T-helper 2 cell treated with Interferon-gamma antibody and Interleukin-4, amounts not matched to agents 5 μg/mL and 100 μg/mL, for 36 hours (primary cell): ENCODE measurements around the gene SLC22A15.
"Not testable (repeated sequence)": the region's sequence is repeated elsewhere in the genome, so short reads cannot be mapped to it uniquely, and the experiment has no call there.

Source experiments
- DNase-seq: peaks from one replicate; pipeline ENCODE4 v3.0.0; 2021; ENCODE audit warnings: low spot score
- H3K27ac Mint-ChIP-seq: one replicate; pipeline ENCODE4 v1.8.0; 2021; ENCODE audit warnings: mild to moderate bottlenecking, mixed read lengths
- H3K27me3 Mint-ChIP-seq: one replicate; pipeline ENCODE4 v1.8.0; 2021; ENCODE audit warnings: low read depth, mixed read lengths
- H3K36me3 Mint-ChIP-seq: one replicate; pipeline ENCODE4 v1.8.0; 2021; ENCODE audit warnings: low read depth, mixed read lengths
- H3K4me1 Mint-ChIP-seq: one replicate; pipeline ENCODE4 v1.8.0; 2021; ENCODE audit warnings: low read depth, mixed read lengths
- H3K4me3 Mint-ChIP-seq: one replicate; pipeline ENCODE4 v1.8.0; 2022; ENCODE audit warnings: mild to moderate bottlenecking, moderate library complexity, mixed read lengths
- H3K9me3 Mint-ChIP-seq: one replicate; pipeline ENCODE4 v1.8.0; 2021; ENCODE audit warnings: mixed read lengths

Gene SLC22A15

GRCh38 chr1:115976062-115976920, at the start of gene SLC22A15:
SLC22A15 (plus strand) TSS chr1:115976513; CDS start chr1:115976628, 115 bp downstream.
- peak; percentile 21 for DNase-seq
- Mint-ChIP-seq H3K27me3 (peaks cover 68% of the 10 kb centered on the region), H3K9me3 (no peaks in the 10 kb centered on the region), H3K27ac (peak within 1 kb of the TSS; percentile 69), H3K4me3 (peak within 1 kb of the TSS; percentile 91), H3K4me1 (peaks cover 7% of the 10 kb centered on the region), H3K36me3 (no peaks in the 10 kb centered on the region)

GRCh38 chr1:115927971-115928370, 48.3 kb upstream of the SLC22A15 start:
- Mint-ChIP-seq H3K27ac (no peak overlapping the region), H3K9me3 (no peaks in the 10 kb centered on the region), H3K36me3 (no peaks in the 10 kb centered on the region), H3K4me1 (peaks cover 2% of the 10 kb centered on the region), H3K27me3 (no peaks in the 10 kb centered on the region), H3K4me3 (no peak overlapping the region)
- no peak for DNase-seq

- no peak overlapping the region for H3K4me3 Mint-ChIP-seq
These were observed 46.4 kb upstream of the SLC22A15 start for GRCh38 chr1:115929881-115930280.

GRCh38 chr1:115933625-115934024, 42.7 kb upstream of the SLC22A15 start:
- Mint-ChIP-seq H3K4me3 (no peak overlapping the region), H3K27ac (no peak overlapping the region), H3K4me1 (no peaks in the 10 kb centered on the region), H3K9me3 (no peaks in the 10 kb centered on the region), H3K27me3 (peaks cover 4% of the 10 kb centered on the region), H3K36me3 (no peaks in the 10 kb centered on the region)
- no peak for DNase-seq

More at GRCh38 chr1:115929881-115930280, 46.4 kb upstream of the SLC22A15 start:
- no peaks in the 10 kb centered on the region for H3K9me3 Mint-ChIP-seq
- peaks cover 2% of the 10 kb centered on the region for H3K27me3 Mint-ChIP-seq
- no peaks in the 10 kb centered on the region for H3K36me3 Mint-ChIP-seq
- H3K4me1 Mint-ChIP-seq = no peaks in the 10 kb centered on the region
- DNase-seq = no peak
- no peak overlapping the region for H3K27ac Mint-ChIP-seq

- Mint-ChIP-seq H3K27me3 (peaks cover 7% of the 10 kb centered on the region), H3K36me3 (no peaks in the 10 kb centered on the region), H3K4me3 (no peak overlapping the region), H3K4me1 (no peaks in the 10 kb centered on the region), H3K9me3 (no peaks in the 10 kb centered on the region), H3K27ac (no peak overlapping the region)
- no peak for DNase-seq
These were observed 36.9 kb upstream of the SLC22A15 start for GRCh38 chr1:115939455-115939854.

- no peaks in the 10 kb centered on the region for H3K4me1 Mint-ChIP-seq
- no peak overlapping the region for H3K27ac Mint-ChIP-seq
- H3K9me3 Mint-ChIP-seq = no peaks in the 10 kb centered on the region
- DNase-seq = no peak
- no peak overlapping the region for H3K4me3 Mint-ChIP-seq
- H3K27me3 Mint-ChIP-seq = peaks cover 17% of the 10 kb centered on the region
- H3K36me3 Mint-ChIP-seq = no peaks in the 10 kb centered on the region
These were observed 30.2 kb upstream of the SLC22A15 start for GRCh38 chr1:115946116-115946515.

GRCh38 chr1:115949156-115949555, 27.2 kb upstream of the SLC22A15 start:
- peaks cover 17% of the 10 kb centered on the region for H3K27me3 Mint-ChIP-seq
- no peak overlapping the region for H3K4me3 Mint-ChIP-seq
- H3K9me3 Mint-ChIP-seq = no peaks in the 10 kb centered on the region
- peaks cover 2% of the 10 kb centered on the region for H3K4me1 Mint-ChIP-seq
- H3K36me3 Mint-ChIP-seq = no peaks in the 10 kb centered on the region
- H3K27ac Mint-ChIP-seq = no peak overlapping the region
- no peak for DNase-seq

- no peaks in the 10 kb centered on the region for H3K36me3 Mint-ChIP-seq
- DNase-seq = no peak
- H3K27ac Mint-ChIP-seq = no peak overlapping the region
- no peaks in the 10 kb centered on the region for H3K9me3 Mint-ChIP-seq
- H3K4me1 Mint-ChIP-seq = peaks cover 2% of the 10 kb centered on the region
- H3K4me3 Mint-ChIP-seq = no peak overlapping the region
- peaks cover 21% of the 10 kb centered on the region for H3K27me3 Mint-ChIP-seq
These were observed 24.8 kb upstream of the SLC22A15 start for GRCh38 chr1:115951560-115951959.

- no peak overlapping the region for H3K27ac Mint-ChIP-seq
- peaks cover 22% of the 10 kb centered on the region for H3K27me3 Mint-ChIP-seq
- H3K4me3 Mint-ChIP-seq = no peak overlapping the region
- H3K9me3 Mint-ChIP-seq = no peaks in the 10 kb centered on the region
- peaks cover 2% of the 10 kb centered on the region for H3K4me1 Mint-ChIP-seq
- no peak for DNase-seq
- no peaks in the 10 kb centered on the region for H3K36me3 Mint-ChIP-seq
These were observed 23.8 kb upstream of the SLC22A15 start for GRCh38 chr1:115952547-115952946.

GRCh38 chr1:115953180-115953579, 23.1 kb upstream of the SLC22A15 start:
- no peak for DNase-seq
- peaks cover 2% of the 10 kb centered on the region for H3K4me1 Mint-ChIP-seq
- peaks cover 24% of the 10 kb centered on the region for H3K27me3 Mint-ChIP-seq
- H3K27ac Mint-ChIP-seq = no peak overlapping the region
- H3K4me3 Mint-ChIP-seq = no peak overlapping the region
- no peaks in the 10 kb centered on the region for H3K36me3 Mint-ChIP-seq
- no peaks in the 10 kb centered on the region for H3K9me3 Mint-ChIP-seq

- Mint-ChIP-seq H3K27ac (no peak overlapping the region), H3K36me3 (no peaks in the 10 kb centered on the region), H3K27me3 (peaks cover 25% of the 10 kb centered on the region), H3K4me1 (peaks cover 2% of the 10 kb centered on the region), H3K9me3 (no peaks in the 10 kb centered on the region), H3K4me3 (no peak overlapping the region)
- DNase-seq = no peak
These were observed 21.6 kb upstream of the SLC22A15 start for GRCh38 chr1:115954684-115955083.

GRCh38 chr1:115955228-115955627, 21.1 kb upstream of the SLC22A15 start:
- Mint-ChIP-seq H3K4me1 (peaks cover 2% of the 10 kb centered on the region), H3K36me3 (no peaks in the 10 kb centered on the region), H3K27ac (no peak overlapping the region), H3K27me3 (peaks cover 26% of the 10 kb centered on the region), H3K4me3 (no peak overlapping the region), H3K9me3 (no peaks in the 10 kb centered on the region)
- DNase-seq = no peak

- no peak overlapping the region for H3K27ac Mint-ChIP-seq
- H3K27me3 Mint-ChIP-seq = peaks cover 37% of the 10 kb centered on the region
- no peaks in the 10 kb centered on the region for H3K36me3 Mint-ChIP-seq
- no peaks in the 10 kb centered on the region for H3K9me3 Mint-ChIP-seq
- no peak for DNase-seq
- no peaks in the 10 kb centered on the region for H3K4me1 Mint-ChIP-seq
- H3K4me3 Mint-ChIP-seq = no peak overlapping the region
These were observed 17.4 kb upstream of the SLC22A15 start for GRCh38 chr1:115958866-115959265.

- H3K36me3 Mint-ChIP-seq = no peaks in the 10 kb centered on the region
- H3K9me3 Mint-ChIP-seq = no peaks in the 10 kb centered on the region
- H3K4me3 Mint-ChIP-seq = no peak overlapping the region
- no peak for DNase-seq
- no peaks in the 10 kb centered on the region for H3K4me1 Mint-ChIP-seq
- peaks cover 43% of the 10 kb centered on the region for H3K27me3 Mint-ChIP-seq
- H3K27ac Mint-ChIP-seq = no peak overlapping the region
These were observed 6.8 kb upstream of the SLC22A15 start for GRCh38 chr1:115969509-115969908.

- not testable (repeated sequence) for H3K9me3 Mint-ChIP-seq, H3K4me1 Mint-ChIP-seq, H3K36me3 Mint-ChIP-seq, DNase-seq, H3K27ac Mint-ChIP-seq, H3K4me3 Mint-ChIP-seq
- peaks cover 48% of the 10 kb centered on the region for H3K27me3 Mint-ChIP-seq
These were observed 4.5 kb upstream of the SLC22A15 start for GRCh38 chr1:115971778-115972177.
